ENCODE data around the gene SSUH2.

DNA sequence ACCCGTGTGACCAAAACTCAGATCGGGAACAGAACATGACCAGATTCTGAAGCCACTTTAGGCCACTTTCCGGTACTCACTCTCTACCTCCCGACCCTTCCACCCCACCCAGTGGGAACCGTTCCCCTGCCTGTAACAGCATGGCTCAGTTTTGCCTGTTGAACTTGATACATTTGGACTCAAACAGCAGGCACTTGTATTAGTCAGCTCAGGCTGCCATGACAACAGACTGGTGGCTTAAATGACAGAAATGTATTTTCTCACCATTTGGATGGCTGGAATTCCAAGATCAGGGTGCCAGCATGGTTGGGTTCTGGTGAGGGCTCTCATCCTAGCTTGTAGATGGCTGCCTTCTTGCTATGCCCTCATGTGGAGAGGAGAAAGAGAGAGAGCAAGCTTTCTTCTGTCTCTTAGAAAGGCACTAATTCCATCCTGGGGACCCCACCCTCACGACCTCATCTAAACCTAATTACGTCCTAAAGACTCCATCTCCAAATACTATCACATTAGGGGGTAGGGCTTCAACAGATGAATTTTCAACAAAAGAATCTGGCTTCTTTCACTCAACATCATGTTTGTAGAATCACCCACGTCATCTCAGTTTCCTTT lies 9.3 kb upstream of the SSUH2 start:
- TF ChIP-seq POLR2A (IDR thresholded peaks at IDR 0.05), result no peak
- TF ChIP-seq, protein P1, sequence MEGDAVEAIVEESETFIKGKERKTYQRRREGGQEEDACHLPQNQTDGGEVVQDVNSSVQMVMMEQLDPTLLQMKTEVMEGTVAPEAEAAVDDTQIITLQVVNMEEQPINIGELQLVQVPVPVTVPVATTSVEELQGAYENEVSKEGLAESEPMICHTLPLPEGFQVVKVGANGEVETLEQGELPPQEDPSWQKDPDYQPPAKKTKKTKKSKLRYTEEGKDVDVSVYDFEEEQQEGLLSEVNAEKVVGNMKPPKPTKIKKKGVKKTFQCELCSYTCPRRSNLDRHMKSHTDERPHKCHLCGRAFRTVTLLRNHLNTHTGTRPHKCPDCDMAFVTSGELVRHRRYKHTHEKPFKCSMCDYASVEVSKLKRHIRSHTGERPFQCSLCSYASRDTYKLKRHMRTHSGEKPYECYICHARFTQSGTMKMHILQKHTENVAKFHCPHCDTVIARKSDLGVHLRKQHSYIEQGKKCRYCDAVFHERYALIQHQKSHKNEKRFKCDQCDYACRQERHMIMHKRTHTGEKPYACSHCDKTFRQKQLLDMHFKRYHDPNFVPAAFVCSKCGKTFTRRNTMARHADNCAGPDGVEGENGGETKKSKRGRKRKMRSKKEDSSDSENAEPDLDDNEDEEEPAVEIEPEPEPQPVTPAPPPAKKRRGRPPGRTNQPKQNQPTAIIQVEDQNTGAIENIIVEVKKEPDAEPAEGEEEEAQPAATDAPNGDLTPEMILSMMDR (IDR thresholded peaks at IDR 0.05), result no peak

Data from adrenal gland (tissue), 5 donors.